H1 (cell line): ENCODE results near the gene GLB1L3.

Experiments
- CREB1 ChIP-seq: IDR thresholded peaks from 2 replicates; pipeline ENCODE4 v1.6.1; 2012; ENCODE audit warnings: inconsistent platforms
- CTCF ChIP-seq, 3 experiments: IDR thresholded peaks; 1 replicate in 2 of 3; 2 replicates in 1 of 3; pipeline versions ENCODE4 v1.5.1 to v1.6.1; 2011; ENCODE audit warnings: low read length in 3 of 3, mild to moderate bottlenecking in 3 of 3, inconsistent platforms in 2 of 3, low read depth in 1 of 3, moderate library complexity in 1 of 3; ENCODE audit not compliant: insufficient read depth in 1 of 3; ENCODE audit errors: control extremely low read depth in 1 of 3
- JUN ChIP-seq: IDR thresholded peaks from 2 replicates; pipeline ENCODE4 v1.6.1; 2011; ENCODE audit warnings: low read depth, mild to moderate bottlenecking, improper control_type of control experiment, low read length
- SIN3A ChIP-seq, 2 experiments: IDR thresholded peaks in 1 of 2; conservative IDR thresholded peaks in 1 of 2; 2 replicates each; pipeline ENCODE4 v1.6.1; 2011 to 2012; ENCODE audit warnings: low read length in 2 of 2, improper control_type of control experiment in 1 of 2, low read depth in 1 of 2, mild to moderate bottlenecking in 1 of 2

DNA sequence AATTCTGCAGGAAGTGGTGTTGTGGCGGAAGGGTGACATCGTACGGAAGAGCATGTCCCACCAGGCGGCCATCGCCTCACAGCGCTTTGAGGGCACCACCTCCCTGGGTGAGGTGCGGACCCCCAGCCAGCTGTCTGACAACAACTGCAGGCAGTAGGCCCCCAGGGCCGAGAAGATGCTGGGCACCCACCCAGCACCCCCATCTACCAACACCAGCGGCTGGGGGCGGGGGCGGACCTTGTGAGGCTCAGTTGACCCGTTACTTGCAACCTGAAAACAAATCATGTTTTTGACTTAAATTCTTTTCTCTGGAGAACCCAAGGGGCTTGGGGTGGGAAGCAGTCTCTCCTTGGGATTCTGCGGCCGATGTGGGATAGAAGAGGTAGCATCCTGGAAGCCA is 30.7 kb upstream of the GLB1L3 start:
- TF ChIP-seq JUN: no peak
- no peak for TF ChIP-seq CREB1
- no peak for TF ChIP-seq CTCF (IDR thresholded peaks at IDR 0.05; ENCODE audit: control extremely low read depth in 1 of 3, insufficient read depth in 1 of 3, low read depth in 1 of 3, low read length in 3 of 3)
- TF ChIP-seq SIN3A (conservative IDR thresholded peaks at IDR 0.05 in 1 of 2, IDR thresholded peaks at IDR 0.05 in 1 of 2; ENCODE audit: low read depth in 1 of 2, low read length in 2 of 2): no peak
